ENCODE measurements around the gene LOX.

The LOX gene

DNA sequence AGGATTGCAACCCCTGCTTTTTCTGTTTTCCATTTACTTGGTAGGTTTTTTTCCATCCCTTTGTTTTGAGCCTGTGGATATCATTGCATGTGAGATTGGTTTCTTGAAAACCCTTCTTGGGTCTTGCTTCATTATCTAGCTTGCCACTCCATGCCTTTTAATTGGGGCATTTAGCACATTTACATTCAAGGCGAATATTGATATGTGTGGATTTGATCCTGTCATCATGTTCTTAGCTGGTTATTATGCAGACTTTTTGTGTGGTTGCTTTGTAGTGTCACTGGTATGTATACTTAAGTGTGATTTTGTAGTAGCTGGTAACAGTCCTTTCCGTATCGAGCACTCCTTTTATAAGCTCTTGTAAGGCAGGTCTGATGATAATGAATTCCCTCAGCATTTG, 26.5 kb downstream of the LOX start:
- Histone ChIP-seq H3K4me1 (peaks cover 9% of the 10 kb centered on the region; the same call in 1 of the 2 replicates), H3K9me3 (no peaks in the 10 kb centered on the region; the same call in 1 of the 2 replicates), H3K36me3 (no peaks in the 10 kb centered on the region), H3K4me3 (ENCODE audit: low read depth, low read length) (no peak overlapping the region), H3K27me3 (no peaks in the 10 kb centered on the region)
- DNase-seq = no peak
- TF ChIP-seq, protein P1, sequence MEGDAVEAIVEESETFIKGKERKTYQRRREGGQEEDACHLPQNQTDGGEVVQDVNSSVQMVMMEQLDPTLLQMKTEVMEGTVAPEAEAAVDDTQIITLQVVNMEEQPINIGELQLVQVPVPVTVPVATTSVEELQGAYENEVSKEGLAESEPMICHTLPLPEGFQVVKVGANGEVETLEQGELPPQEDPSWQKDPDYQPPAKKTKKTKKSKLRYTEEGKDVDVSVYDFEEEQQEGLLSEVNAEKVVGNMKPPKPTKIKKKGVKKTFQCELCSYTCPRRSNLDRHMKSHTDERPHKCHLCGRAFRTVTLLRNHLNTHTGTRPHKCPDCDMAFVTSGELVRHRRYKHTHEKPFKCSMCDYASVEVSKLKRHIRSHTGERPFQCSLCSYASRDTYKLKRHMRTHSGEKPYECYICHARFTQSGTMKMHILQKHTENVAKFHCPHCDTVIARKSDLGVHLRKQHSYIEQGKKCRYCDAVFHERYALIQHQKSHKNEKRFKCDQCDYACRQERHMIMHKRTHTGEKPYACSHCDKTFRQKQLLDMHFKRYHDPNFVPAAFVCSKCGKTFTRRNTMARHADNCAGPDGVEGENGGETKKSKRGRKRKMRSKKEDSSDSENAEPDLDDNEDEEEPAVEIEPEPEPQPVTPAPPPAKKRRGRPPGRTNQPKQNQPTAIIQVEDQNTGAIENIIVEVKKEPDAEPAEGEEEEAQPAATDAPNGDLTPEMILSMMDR (IDR thresholded peaks at IDR 0.05; ENCODE audit: low read depth, low read length) = no peak

DNA sequence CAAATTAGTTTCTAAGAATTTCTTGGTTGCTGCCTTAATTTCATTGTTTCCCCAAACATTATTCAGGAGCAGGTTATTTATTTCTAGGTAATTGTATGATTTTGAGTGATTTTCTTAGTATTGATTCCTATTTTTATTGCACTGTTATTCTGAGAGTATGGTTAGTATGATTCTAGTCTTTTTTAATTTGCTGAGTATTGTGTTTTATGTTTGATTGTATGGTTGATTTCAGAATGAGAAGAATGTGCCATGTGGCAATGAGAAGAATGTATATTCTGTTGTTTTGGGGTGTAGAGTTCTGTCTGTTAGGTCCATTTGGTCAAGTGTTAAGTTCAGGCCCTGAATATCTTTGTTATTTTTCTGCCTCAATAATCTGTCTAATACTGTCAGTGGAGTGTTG, 27.1 kb downstream of the LOX start:
- TF ChIP-seq, protein P1 (IDR thresholded peaks at IDR 0.05; ENCODE audit: low read depth, low read length) = no peak
- Histone ChIP-seq H3K4me3 (ENCODE audit: low read depth, low read length) (no peak overlapping the region), H3K36me3 (no peaks in the 10 kb centered on the region), H3K4me1 (peaks cover 9% of the 10 kb centered on the region; the same call in 1 of the 2 replicates), H3K27me3 (no peaks in the 10 kb centered on the region), H3K9me3 (no peaks in the 10 kb centered on the region; the same call in 1 of the 2 replicates)
- DNase-seq = no peak

DNA sequence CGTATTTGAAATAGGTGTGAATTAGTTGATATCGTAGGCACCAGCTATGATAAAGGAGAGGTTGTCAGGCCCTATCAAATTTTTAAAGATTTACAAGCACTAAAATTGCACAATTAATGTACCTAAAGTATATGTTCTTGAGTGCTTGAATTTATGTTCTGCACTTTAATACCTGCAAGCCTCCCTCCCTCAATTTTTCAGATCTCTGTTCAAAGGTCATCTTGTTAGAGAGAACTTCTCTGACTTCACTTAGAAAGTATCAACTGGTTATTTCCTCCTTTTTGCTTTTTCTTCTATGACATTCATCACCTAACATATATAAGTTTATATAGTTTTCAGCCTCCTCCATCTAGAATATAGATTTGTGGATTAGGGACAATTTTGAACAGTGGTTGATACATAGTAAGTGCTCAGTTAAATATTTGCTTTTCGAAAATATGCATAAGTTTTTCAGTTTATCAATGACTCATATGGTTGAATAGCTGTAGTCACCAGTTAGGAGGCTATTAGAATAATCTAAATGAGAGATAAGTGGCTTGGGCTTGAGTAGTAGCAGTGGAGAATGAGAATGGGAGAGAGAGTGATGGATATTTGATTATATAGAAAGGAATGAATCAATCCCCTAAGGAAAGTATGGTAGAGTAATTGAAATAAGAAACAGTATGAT, 37.3 kb downstream of the LOX start:
- TF ChIP-seq, protein P1 (IDR thresholded peaks at IDR 0.05; ENCODE audit: low read depth, low read length) = no peak
- no peak for DNase-seq
- Histone ChIP-seq H3K4me1 (no peaks in the 10 kb centered on the region), H3K4me3 (ENCODE audit: low read depth, low read length) (no peak overlapping the region), H3K9me3 (no peaks in the 10 kb centered on the region), H3K27me3 (no peaks in the 10 kb centered on the region), H3K36me3 (peaks cover 4% of the 10 kb centered on the region)

DNA sequence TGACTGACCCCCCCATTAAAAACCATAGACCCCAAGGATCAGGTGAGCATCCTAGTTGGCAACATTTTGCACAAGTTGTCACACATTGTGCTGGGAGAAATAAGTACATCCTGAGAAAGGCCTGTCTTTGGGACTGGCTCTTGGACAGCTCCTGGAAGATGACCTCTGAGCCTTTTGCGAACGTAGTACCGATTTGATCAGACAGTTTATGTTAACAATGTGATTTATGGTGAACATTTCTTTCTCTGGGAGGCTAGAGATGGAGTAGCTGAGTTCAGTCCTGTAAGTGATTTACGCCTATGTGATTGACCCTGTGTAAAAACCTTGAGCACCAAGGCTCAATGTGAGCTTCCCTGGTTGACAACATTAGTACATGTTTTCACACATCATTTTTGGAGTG, 41.7 kb downstream of the LOX start:
- no peaks in the 10 kb centered on the region for H3K27me3 ChIP-seq
- TF ChIP-seq, protein P1 (IDR thresholded peaks at IDR 0.05; ENCODE audit: low read depth, low read length) = no peak
- H3K36me3 ChIP-seq = peaks cover 4% of the 10 kb centered on the region
- no peaks in the 10 kb centered on the region for H3K9me3 ChIP-seq
- DNase-seq = no peak
- H3K4me3 ChIP-seq (ENCODE audit: low read depth, low read length) = no peak overlapping the region
- H3K4me1 ChIP-seq = no peaks in the 10 kb centered on the region

DNA sequence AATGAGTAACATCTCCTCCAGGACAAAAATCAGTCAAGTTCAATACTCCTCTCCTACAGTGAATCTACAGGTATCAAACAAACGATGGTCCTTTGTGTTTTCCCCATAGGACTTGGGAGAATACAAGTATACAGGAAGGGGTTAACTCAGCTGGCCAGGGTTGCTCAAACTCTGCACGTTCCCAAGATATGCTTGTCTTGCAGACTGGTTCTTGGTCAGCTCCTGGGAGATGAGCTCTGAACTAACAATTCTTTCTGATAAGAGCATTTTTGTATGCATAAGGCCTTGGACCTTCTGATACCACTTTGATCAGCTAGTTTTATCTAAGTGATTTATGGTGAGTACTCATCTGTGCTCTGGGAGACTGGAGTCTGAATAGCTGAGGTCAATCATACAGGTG, 42.1 kb downstream of the LOX start:
- DNase-seq = no peak
- H3K4me3 ChIP-seq (ENCODE audit: low read depth, low read length) = no peak overlapping the region
- H3K27me3 ChIP-seq = no peaks in the 10 kb centered on the region
- no peaks in the 10 kb centered on the region for H3K4me1 ChIP-seq
- TF ChIP-seq, protein P1 (IDR thresholded peaks at IDR 0.05; ENCODE audit: low read depth, low read length) = no peak
- H3K9me3 ChIP-seq = no peaks in the 10 kb centered on the region
- H3K36me3 ChIP-seq = peaks cover 4% of the 10 kb centered on the region

DNA sequence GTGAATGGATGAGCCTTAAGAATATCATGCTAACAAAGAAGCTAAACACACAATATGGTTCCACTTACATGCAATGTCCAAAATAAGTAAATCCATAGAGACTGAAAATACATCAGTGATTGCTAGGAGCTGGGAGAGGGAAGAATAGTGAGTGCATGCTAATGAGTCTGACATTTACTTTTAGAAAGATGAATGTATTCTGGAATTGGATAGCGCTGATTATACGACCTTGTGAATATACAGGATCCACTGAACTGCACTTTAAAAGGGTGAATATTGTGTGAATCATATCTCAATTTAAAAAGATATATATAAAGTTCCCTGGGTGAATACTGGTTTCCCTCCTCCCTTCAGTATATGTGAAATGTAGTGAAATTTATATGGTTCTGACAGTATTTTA, 46.2 kb downstream of the LOX start:
- Histone ChIP-seq H3K9me3 (no peaks in the 10 kb centered on the region), H3K36me3 (peaks cover 12% of the 10 kb centered on the region), H3K4me3 (ENCODE audit: low read depth, low read length) (no peak overlapping the region), H3K4me1 (no peaks in the 10 kb centered on the region), H3K27me3 (no peaks in the 10 kb centered on the region)
- no peak for DNase-seq
- TF ChIP-seq, protein P1 (IDR thresholded peaks at IDR 0.05; ENCODE audit: low read depth, low read length) = no peak

Measured in BE2C (cell line).